GM19240 (cell line): ENCODE results near the gene INPP5D.
"Not testable (repeated sequence)": the region's sequence is repeated elsewhere in the genome, so short reads cannot be mapped to it uniquely, and the experiment has no call there.

Experiments
- DNase-seq: peaks from one replicate; pipeline ENCODE4 v3.0.0; 2011; ENCODE audit warnings: low spot score; ENCODE audit not compliant: insufficient read length

INPP5D gene

DNA sequence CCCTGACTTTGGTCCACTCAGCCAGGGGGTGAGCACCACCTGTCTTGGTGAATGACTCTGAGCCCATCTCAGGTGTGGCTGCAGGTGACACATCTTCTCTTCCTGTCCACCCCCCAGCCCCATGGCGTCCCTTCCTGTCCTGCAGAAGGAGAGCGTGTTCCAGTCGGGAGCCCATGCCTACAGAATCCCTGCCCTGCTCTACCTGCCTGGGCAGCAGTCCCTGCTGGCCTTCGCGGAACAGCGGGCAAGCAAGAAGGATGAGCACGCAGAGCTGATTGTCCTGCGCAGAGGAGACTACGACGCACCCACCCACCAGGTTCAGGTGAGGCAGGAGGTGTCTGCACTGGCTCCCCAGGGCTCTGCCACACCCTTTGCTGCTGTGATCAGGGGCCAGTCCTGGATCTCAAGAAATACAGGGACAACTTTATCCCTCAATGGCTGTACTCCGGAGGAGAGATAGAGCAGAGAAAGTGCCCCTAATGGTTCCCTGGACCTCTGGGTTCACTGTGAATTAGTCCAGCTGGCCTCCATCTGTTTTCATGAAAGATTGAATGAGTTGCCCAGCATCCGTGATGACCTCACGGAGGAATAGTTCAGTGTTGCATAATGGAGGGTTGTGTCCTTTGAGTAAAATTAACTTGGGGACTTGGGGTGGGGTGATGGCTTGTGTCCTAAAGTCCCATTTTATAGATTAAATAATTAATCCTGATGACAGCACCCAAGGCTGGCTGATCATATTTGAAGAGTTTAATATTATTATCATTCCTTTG lies 27.4 kb upstream of the INPP5D start, which contains the start of gene NEU2:
Gene NEU2 (plus strand): TSS at position 122 of the 770 bp plus-strand sequence. CDS start 0 bp downstream, at position 122.
- DNase-seq: no peak

DNA sequence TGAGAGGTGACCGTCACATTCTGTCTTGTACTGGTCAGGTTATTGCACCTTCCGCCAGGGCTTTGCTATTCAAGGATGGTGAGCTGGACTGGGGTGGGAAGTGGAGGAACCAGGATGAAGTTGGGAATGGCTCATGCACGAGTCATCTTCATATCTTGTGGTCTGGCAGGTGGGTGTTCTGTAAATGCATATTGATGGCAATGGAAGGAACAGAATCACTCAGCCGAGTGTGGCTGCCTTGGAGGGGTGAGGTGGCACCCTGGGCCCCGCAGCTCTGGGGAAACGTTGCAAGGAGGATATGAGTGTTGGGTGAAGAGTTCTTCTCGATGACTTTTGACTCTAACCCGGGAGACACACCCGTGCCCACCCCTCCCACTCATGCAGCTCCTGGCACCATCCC lies 26.5 kb upstream of the INPP5D start:
- no peak for DNase-seq

DNA sequence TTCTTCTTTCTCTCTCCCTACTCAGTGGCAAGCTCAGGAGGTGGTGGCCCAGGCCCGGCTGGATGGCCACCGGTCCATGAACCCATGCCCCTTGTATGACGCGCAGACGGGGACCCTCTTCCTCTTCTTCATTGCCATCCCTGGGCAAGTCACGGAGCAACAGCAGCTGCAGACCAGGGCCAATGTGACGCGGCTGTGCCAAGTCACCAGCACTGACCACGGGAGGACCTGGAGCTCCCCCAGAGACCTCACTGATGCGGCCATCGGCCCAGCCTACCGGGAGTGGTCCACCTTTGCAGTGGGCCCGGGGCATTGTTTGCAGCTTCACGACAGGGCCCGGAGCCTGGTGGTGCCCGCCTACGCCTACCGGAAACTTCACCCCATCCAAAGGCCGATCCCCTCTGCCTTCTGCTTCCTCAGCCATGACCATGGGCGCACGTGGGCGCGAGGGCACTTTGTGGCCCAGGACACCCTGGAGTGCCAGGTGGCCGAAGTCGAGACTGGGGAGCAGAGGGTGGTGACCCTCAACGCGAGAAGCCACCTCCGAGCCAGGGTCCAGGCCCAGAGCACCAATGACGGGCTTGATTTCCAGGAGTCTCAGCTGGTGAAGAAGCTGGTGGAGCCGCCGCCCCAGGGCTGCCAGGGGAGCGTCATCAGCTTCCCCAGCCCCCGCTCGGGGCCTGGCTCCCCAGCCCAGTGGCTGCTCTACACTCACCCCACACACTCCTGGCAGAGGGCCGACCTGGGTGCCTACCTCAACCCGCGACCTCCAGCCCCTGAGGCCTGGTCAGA lies 25.9 kb upstream of the INPP5D start:
- no peak for DNase-seq

DNA sequence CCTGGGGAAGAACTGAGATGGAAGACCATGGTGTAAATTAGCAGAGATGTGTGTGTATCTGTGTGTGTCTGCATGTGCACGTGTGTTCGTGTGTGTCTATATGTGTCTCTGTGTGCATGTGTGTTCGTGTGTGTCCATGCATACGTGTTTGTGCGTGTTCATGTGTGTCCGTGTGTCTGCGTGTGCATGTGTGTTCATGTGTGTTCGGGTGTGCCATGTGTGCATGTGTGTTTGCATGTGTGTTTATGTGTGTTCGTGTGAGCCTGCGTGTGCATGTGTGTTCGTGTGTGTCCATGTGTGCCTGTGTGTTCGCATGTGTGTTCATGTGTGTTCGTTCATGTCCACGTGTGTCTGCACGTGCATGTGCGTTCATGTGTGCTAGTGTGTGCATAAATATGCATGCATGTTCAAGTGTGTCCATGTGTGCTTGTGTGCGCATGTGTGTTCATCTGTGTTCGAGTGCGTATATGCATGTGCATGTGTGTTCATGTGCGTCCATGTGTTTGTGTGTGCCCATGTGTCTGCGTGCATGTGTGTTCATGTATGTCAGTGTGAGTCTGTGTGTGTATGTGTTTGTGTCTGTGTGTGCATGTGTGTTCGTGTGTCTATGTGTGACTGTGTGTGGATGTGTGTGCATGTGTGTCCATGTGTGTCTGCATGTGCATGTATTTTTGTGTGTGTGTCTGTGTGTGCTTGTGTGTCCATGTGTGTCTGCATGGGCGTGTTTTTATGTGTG lies 24.5 kb upstream of the INPP5D start:
- no peak for DNase-seq

DNA sequence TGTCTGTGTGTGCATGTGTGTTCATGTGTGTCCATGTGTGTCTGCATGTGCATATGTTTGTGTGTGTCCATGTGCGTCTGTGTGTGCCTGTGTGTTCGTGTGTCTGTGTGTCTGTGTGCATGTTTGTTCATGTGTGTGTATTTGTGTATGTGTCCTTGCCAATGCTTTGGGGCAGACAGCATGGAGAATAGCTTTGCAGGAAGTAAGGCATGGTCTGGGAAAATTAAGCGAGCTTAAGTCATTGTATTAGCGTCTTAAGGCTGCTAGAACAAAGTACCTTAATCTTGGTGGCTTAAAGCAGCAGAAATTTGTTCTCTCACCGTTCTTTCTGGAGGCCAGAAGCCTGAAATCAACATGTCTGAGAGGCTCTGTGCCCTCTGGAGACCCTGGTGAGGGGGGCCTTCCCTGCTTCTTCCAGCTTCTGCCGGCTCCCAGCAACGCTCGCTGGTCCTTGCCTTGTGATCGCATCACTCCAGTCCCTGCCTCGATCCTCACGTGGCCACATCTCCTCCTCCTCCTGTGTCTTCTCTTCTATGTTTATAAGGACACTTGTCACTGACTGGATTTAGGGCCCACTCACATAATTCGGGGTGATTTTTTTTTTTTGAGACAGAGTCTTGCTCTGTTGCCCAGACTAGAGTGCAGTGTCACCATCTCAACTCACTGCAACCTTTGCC lies 23.8 kb upstream of the INPP5D start:
- no peak for DNase-seq

DNA sequence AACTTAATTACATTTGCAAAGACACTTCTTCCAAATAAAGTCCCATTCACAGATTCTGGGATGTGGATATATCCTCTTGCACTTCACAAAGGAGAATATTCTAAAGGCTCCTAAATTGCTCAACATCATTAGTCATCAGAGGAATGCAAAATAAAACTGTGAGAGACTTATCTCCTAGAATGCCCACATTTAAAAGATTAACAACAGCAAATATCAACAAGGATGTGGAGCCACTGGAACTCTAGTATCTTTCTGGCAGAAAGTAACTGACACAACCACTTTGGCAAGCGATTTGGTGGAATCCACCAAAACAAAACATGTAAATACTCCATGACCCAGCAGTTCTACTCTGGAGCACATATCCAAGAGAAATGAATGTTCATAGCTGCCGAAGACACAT lies 23.1 kb upstream of the INPP5D start:
- DNase-seq: no peak

GRCh38 chr2:233039212-233039845 lies 20.8 kb upstream of the INPP5D start:
- no peak for DNase-seq

DNA sequence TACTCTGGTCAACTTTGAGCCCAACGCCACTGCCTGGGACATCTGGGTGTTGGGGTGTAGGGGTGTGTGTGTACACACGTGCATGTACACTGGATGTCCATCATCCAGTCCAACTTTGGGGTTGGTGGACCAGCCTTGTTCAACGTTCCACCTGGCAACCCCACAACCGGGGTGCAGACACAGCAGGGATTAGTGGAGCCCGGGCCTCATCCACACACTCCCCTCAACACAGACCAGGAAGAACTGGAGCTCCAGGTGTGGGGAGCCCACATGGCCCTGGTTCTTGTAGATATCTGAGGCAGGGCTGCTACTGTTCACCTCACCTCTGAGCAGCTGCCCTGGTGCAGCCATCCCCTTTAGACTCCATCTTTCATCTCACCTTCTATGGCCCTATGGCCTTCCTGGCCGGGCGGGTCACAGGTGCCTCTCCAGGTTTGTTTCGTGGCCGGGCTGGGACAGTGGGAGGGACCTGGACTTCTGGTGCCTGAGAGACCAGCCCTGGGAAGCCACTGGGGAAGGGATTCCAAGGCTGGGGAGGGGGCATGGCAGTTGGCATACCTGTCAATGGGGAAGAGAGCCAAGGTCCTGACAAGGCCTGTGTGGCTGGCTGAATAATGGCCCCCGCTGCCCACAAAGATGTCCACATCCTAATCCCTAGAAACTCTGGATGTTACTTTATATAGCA lies 20.2 kb upstream of the INPP5D start:
- DNase-seq: no peak

GRCh38 chr2:233040571-233040970 lies 19.6 kb upstream of the INPP5D start:
- DNase-seq: no peak

GRCh38 chr2:233041722-233042323 lies 18.3 kb upstream of the INPP5D start:
- DNase-seq: no peak

DNA sequence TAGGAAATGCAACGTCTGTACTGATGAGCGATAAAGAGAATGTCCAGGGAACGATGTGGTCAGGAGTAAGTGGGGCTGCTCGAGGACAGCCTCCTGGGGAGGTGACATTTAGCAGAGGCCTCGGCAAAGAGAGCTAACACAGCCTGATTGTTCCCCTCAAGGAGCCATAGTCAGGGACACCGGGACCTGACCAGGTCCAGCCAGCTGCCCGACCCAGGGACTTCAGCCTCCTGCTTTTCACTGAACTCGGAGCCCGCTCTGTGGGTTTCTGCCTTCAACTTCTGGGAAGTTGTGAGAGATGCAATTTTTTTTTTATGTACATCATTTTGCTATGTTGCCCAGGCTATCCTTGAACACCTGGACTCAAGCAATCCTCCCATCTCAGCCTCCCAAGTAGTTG lies 17.6 kb upstream of the INPP5D start:
- no peak for DNase-seq

- no peak for DNase-seq
Measured at GRCh38 chr2:233044974-233045605, 15.1 kb upstream of the INPP5D start.

GRCh38 chr2:233047206-233047605 lies 12.9 kb upstream of the INPP5D start:
- no peak for DNase-seq

DNA sequence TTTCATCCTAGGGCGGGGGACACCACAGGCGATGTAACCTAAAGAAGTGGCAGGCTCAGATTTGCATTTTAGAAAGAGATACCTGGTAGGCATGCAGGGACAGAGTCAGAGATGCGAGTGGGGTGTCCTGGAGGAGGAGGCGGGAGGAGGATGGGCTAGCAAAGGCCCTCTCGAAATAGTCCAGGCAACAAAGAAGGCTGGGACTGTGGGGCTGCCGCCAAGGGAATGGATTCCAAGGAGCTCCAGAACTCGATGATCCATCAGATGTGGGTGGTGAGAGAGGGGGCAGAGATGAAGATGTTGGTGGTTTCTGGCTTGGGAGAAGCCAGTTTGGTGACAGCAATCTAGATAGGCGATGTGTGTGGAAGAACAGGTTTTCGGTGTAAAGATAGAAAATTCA lies 12.5 kb upstream of the INPP5D start:
- DNase-seq: no peak

DNA sequence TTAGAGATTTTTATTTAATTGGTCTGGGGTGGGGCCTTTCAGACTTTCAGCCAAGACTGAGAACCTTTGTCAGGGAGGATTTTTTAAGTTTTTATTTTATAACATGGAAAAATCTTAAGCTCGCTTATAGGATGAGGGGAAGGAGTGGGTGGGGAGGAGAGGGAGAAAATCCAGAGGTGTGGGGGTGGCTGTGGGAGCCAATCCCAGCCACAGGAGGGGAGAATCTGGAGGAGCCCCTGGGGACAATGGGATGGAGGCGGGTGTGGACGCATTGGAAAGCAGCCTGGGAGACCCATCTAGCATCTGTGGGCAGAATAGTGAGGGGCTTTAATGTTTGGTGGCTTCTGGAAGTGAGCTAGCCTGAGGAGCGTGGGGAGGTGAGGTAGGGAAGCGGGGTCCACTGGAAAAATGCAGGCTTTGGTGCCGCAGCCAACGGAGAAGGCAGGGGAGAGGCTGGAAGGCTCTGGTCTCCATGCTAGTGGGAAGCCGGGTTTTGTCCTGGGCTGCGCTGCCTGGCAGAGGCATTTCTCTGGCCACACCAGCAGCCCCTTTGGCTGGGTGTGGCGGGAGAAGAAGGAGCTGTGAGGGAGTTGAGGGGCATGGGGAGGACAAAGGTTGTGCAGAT lies 11.5 kb upstream of the INPP5D start:
- no peak for DNase-seq

- DNase-seq: no peak
Measured at GRCh38 chr2:233049194-233049761, 10.9 kb upstream of the INPP5D start.

GRCh38 chr2:233051241-233052149 lies 8.6 kb upstream of the INPP5D start:
- DNase-seq: no peak

GRCh38 chr2:233052517-233052916 lies 7.6 kb upstream of the INPP5D start:
- DNase-seq: not testable (repeated sequence)
